NCI-H2029 (cell line): Measurements from ENCODE around the gene SPOCK3.
"Not testable (repeated sequence)": the region's sequence is repeated elsewhere in the genome, so short reads cannot be mapped to it uniquely, and the experiment has no call there.

Experiments
- DNase-seq: peaks from one replicate; lab custom pipeline; 2025; lab: John Stamatoyannopoulos, UW

Gene SPOCK3

GRCh38 chr4:166823126-166823525 is 411.2 kb downstream of the SPOCK3 start:
- DNase-seq: no peak

GRCh38 chr4:166822386-166822785 is 411.9 kb downstream of the SPOCK3 start:
- no peak for DNase-seq

- no peak for DNase-seq
Observed at GRCh38 chr4:166816890-166817289, 417.4 kb downstream of the SPOCK3 start.

GRCh38 chr4:166808380-166808779 is 425.9 kb downstream of the SPOCK3 start:
- DNase-seq: no peak

GRCh38 chr4:166802346-166802745 is 431.9 kb downstream of the SPOCK3 start:
- DNase-seq: no peak

- DNase-seq: no peak
Observed at GRCh38 chr4:166798126-166798525, 436.2 kb downstream of the SPOCK3 start.

- DNase-seq: no peak
Observed at GRCh38 chr4:166777760-166778159, 456.5 kb downstream of the SPOCK3 start.

GRCh38 chr4:166763018-166763417 is 471.3 kb downstream of the SPOCK3 start:
- no peak for DNase-seq

GRCh38 chr4:166741742-166742141 is 492.6 kb downstream of the SPOCK3 start:
- DNase-seq: no peak

GRCh38 chr4:166739215-166739614 is 495.1 kb downstream of the SPOCK3 start:
- not testable (repeated sequence) for DNase-seq

GRCh38 chr4:166737430-166737829 is 496.9 kb downstream of the SPOCK3 start:
- no peak for DNase-seq

GRCh38 chr4:166735553-166735952 is 498.7 kb downstream of the SPOCK3 start:
- DNase-seq: no peak

- DNase-seq: no peak
Observed at GRCh38 chr4:166734797-166735196, 499.5 kb downstream of the SPOCK3 start.

- DNase-seq: no peak
Observed at GRCh38 chr4:166733686-166734085, 500.6 kb downstream of the SPOCK3 start.

- no peak for DNase-seq
Observed at GRCh38 chr4:166726832-166727231, 507.5 kb downstream of the SPOCK3 start.

GRCh38 chr4:166724369-166724768 is 509.9 kb downstream of the SPOCK3 start:
- no peak for DNase-seq

- DNase-seq: no peak
Observed at GRCh38 chr4:166723532-166724140, 510.7 kb downstream of the SPOCK3 start.

GRCh38 chr4:166715748-166716713 is 518.3 kb downstream of the SPOCK3 start:
- DNase-seq: not testable (repeated sequence)

GRCh38 chr4:166700592-166700991 is 533.7 kb downstream of the SPOCK3 start:
- DNase-seq: no peak

- DNase-seq: no peak
Observed at GRCh38 chr4:166688835-166689234, 545.5 kb downstream of the SPOCK3 start.

- no peak for DNase-seq
Observed at GRCh38 chr4:166687828-166688227, 546.5 kb downstream of the SPOCK3 start.
